Activated naive CD8-positive, alpha-beta T cell treated with anti-CD3 and anti-CD28 coated beads, Interleukin-2, amount 50 U/mL, for 24 hours (primary cell): Measurements from ENCODE around the gene ADIPOR2.
"Not testable (repeated sequence)": the region's sequence is repeated elsewhere in the genome, so short reads cannot be mapped to it uniquely, and the experiment has no call there.

ENCODE experiments used
- ATAC-seq: fragments of 150-1000 bp; cut with Tn5 transposase; one replicate; pipeline ENCODE4 v1.10.0; 2021
- DNase-seq: peaks from one replicate; pipeline ENCODE4 v3.0.0; 2021
- H3K27ac Mint-ChIP-seq: one replicate; pipeline ENCODE4 v1.8.0; 2021; ENCODE audit warnings: mild to moderate bottlenecking, mixed read lengths
- H3K27me3 Mint-ChIP-seq: one replicate; pipeline ENCODE4 v1.8.0; 2021; ENCODE audit warnings: mixed read lengths
- H3K36me3 Mint-ChIP-seq: one replicate; pipeline ENCODE4 v1.8.0; 2021; ENCODE audit warnings: low read depth, mixed read lengths
- H3K4me1 Mint-ChIP-seq: one replicate; pipeline ENCODE4 v1.8.0; 2021; ENCODE audit warnings: mixed read lengths
- H3K4me3 Mint-ChIP-seq: one replicate; pipeline ENCODE4 v1.8.0; 2021; ENCODE audit warnings: mild to moderate bottlenecking, moderate library complexity, mixed read lengths
- H3K9me3 Mint-ChIP-seq: one replicate; pipeline ENCODE4 v1.8.0; 2021; ENCODE audit warnings: mixed read lengths

ADIPOR2 gene

DNA sequence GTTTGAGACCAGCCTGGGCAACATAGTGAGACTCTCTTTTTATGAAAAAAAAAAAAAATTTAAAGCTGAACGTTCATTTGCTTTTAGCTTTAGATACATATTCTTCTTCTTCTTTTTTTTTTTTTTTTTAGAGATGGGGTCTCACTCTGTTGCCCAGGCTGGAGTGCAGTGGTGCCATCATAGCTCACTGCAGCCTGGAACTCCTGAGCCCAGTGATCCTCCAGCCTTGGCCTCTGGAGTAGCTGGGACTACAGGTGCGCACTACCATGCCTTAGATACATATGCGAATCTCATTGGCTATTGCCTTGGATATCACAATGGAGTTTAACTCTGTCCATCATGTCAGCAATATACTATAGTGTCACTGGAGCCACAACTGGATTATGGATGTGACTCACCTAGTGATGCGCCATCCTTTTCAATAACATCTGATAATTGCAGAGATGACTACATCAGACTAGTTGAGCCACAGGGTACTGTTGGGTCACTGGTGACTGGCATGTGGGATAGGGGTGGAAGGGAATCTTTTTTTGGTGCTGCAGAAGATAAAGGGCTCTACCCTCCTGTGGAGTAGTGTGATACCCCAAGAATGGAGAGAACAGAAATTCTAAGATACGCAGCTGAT, 2.7 kb upstream of the ADIPOR2 start:
- Mint-ChIP-seq H3K9me3 (no peaks in the 10 kb centered on the region), H3K27me3 (no peaks in the 10 kb centered on the region), H3K4me3 (no peak overlapping the region), H3K27ac (no peak overlapping the region), H3K36me3 (peaks cover 9% of the 10 kb centered on the region), H3K4me1 (peaks cover 37% of the 10 kb centered on the region)
- ATAC-seq (peak; percentile 23), DNase-seq (no peak)

DNA sequence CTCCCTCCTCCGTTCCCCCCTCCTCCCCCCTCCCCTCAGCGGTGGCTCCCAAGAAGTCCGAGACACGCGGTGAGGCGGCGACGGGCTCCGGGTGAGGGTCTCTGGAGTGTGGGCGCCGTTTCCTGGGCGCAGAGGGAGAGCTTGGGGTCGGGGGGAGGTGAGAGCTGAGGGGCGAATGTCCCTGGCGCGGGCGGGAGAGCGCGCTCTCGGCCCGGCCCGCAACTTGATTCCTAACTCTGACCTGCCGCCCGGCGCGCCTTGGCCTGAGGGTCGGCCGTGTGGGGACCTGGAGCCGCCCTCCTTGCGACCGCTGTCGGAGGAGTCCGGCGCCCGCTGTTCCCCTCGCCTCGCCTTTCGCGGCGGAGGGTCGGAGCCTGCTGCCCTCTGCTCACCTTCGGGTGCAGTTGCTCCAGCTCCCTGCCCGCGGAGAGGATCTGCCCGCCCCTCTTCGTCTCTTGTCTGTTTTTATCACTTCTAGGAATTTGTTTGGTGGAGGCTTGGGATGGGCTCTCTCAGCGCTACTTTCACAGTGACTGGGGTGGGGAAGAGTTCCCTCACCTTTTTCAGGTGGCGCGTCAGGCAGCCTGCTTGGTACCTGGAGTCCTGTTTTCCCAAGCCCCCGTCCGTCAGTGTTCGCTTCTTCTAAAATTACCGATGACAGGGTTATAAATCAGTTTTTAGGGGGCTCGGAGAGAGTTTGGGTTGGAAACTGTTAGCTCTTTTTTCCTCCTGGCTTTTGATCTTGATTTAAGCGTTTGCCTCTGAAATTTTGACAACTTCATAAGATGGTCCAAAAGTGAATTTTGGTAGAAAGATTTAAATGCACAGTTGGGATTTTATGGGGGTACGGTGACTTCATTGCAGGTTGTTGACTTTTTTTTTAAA, 495 bp downstream of the ADIPOR2 start:
- H3K4me1 Mint-ChIP-seq, result peaks cover 61% of the 10 kb centered on the region
- no peaks in the 10 kb centered on the region for H3K9me3 Mint-ChIP-seq
- peak overlapping the region; percentile 91 for H3K4me3 Mint-ChIP-seq
- peak overlapping the region; percentile 99 for H3K27ac Mint-ChIP-seq
- peak; percentile 12 for ATAC-seq
- peaks cover 13% of the 10 kb centered on the region for H3K36me3 Mint-ChIP-seq
- peak; percentile 45 for DNase-seq
- H3K27me3 Mint-ChIP-seq, result no peaks in the 10 kb centered on the region

DNA sequence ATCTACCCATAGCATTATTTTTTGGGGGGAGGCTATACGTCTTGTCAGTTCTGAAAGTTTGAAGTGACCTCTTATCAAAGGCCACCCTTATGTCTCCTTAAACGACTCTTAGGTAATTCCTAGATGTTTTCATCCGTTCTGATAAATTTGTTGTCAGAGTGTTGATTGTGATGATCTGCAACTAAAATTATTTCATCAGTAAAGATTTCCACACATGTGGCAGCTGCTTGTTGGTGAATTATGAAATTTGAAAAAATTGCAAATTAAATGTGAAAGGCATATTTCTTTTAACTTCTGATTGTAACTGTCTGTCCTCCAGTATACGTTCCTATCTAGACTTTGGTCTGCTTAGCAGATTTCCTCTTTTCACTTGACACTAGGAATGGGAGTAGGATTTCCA, 1.4 kb downstream of the ADIPOR2 start:
- Mint-ChIP-seq H3K27ac (peak overlapping the region; percentile 99), H3K27me3 (no peaks in the 10 kb centered on the region), H3K36me3 (peaks cover 14% of the 10 kb centered on the region), H3K4me3 (peak overlapping the region; percentile 91), H3K9me3 (no peaks in the 10 kb centered on the region), H3K4me1 (peaks cover 70% of the 10 kb centered on the region)
- no peak for ATAC-seq
- DNase-seq, result no peak

DNA sequence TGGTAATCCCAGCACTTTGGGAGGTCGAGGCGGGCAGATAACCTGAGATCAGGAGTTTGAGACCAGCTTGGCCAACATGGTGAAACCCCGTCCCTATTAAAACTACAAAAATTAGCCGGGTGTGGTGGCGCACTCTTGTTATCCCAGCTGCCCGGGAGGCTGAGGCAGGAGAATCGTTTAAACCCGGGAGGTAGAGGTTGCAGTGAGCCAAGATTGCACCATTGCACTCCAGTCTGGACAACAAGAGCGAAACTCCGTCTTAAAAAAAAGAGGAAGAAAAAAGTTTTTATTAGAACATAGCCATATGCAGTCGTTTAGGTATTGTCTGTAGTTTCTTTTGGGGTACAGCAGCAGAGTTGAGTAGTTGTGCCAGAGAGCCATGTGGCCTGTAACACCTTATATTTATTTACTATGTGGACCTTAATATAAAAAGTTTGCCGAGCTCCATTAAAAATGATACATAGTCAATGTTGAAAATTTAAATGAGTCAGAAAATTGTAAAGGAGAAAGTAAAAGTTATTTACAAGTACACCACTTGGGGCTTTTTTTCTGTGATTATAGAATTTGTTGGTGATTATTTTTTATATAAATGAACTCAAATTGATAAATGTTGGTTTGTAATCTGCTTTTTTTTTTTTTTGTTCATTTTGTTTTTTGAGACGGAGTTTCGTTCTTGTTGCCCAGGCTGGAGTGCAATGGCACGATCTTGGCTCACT, 2.2 kb downstream of the ADIPOR2 start:
- ATAC-seq (no peak), DNase-seq (no peak)
- peaks cover 17% of the 10 kb centered on the region for H3K36me3 Mint-ChIP-seq
- peaks cover 78% of the 10 kb centered on the region for H3K4me1 Mint-ChIP-seq
- no peaks in the 10 kb centered on the region for H3K27me3 Mint-ChIP-seq
- H3K4me3 Mint-ChIP-seq, result peak overlapping the region; percentile 91
- no peak overlapping the region for H3K27ac Mint-ChIP-seq
- H3K9me3 Mint-ChIP-seq, result no peaks in the 10 kb centered on the region

GRCh38 chr12:1695097-1695496, 4.2 kb downstream of the ADIPOR2 start:
- not testable (repeated sequence) for DNase-seq, H3K4me3 Mint-ChIP-seq, H3K27ac Mint-ChIP-seq

GRCh38 chr12:1695886-1696670, 5.2 kb downstream of the ADIPOR2 start:
- Mint-ChIP-seq H3K4me1 (peaks cover 76% of the 10 kb centered on the region), H3K27me3 (no peaks in the 10 kb centered on the region), H3K27ac (peak overlapping the region; percentile 0), H3K36me3 (peaks cover 25% of the 10 kb centered on the region), H3K4me3 (no peak overlapping the region), H3K9me3 (no peaks in the 10 kb centered on the region)
- no peak for DNase-seq
- no peak for ATAC-seq

More at GRCh38 chr12:1695097-1695496, 4.2 kb downstream of the ADIPOR2 start:
- Mint-ChIP-seq H3K36me3 (peaks cover 25% of the 10 kb centered on the region), H3K4me1 (peaks cover 79% of the 10 kb centered on the region)
- ATAC-seq, H3K27me3 Mint-ChIP-seq, H3K9me3 Mint-ChIP-seq: not testable (repeated sequence)

- no peaks in the 10 kb centered on the region for H3K9me3 Mint-ChIP-seq
- H3K4me1 Mint-ChIP-seq, result peaks cover 77% of the 10 kb centered on the region
- peaks cover 25% of the 10 kb centered on the region for H3K36me3 Mint-ChIP-seq
- DNase-seq (no peak), ATAC-seq (no peak)
- H3K27ac Mint-ChIP-seq, result no peak overlapping the region
- no peaks in the 10 kb centered on the region for H3K27me3 Mint-ChIP-seq
- no peak overlapping the region for H3K4me3 Mint-ChIP-seq
Observed at GRCh38 chr12:1696800-1697199, 5.9 kb downstream of the ADIPOR2 start.

- Mint-ChIP-seq H3K36me3 (peaks cover 21% of the 10 kb centered on the region), H3K27me3 (no peaks in the 10 kb centered on the region), H3K4me1 (peaks cover 77% of the 10 kb centered on the region), H3K27ac (no peak overlapping the region), H3K4me3 (no peak overlapping the region), H3K9me3 (no peaks in the 10 kb centered on the region)
- DNase-seq (no peak), ATAC-seq (no peak)
Observed at GRCh38 chr12:1697271-1697670, 6.4 kb downstream of the ADIPOR2 start.

GRCh38 chr12:1698720-1699119, 7.8 kb downstream of the ADIPOR2 start:
- no peak for ATAC-seq
- Mint-ChIP-seq H3K27me3 (no peaks in the 10 kb centered on the region), H3K27ac (no peak overlapping the region), H3K36me3 (peaks cover 21% of the 10 kb centered on the region), H3K4me3 (no peak overlapping the region), H3K9me3 (no peaks in the 10 kb centered on the region), H3K4me1 (peaks cover 68% of the 10 kb centered on the region)
- DNase-seq, result no peak

DNA sequence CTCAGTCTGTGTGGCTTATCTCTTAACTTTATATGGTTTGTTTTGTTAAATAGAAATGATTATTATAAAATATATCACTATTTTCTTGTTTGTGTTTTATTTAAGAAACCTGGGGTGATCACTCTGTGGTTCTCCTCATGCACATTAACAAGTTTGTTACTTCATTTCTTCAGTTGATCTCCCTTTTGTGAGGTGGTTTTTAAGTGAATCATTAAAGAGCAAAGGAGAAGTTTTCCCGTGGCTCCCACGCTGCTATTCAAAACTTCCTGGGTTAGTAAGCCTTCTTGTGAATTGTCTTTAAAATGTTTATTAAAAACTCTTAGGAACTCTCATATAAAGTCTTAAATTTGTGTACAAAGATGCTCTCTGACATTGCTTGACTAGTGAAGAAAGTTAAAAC, 11.8 kb downstream of the ADIPOR2 start:
- Mint-ChIP-seq H3K27ac (no peak overlapping the region), H3K27me3 (no peaks in the 10 kb centered on the region), H3K9me3 (no peaks in the 10 kb centered on the region), H3K4me3 (no peak overlapping the region), H3K4me1 (peaks cover 69% of the 10 kb centered on the region), H3K36me3 (peaks cover 20% of the 10 kb centered on the region)
- DNase-seq (no peak), ATAC-seq (no peak)

GRCh38 chr12:1703771-1704722, 13.2 kb downstream of the ADIPOR2 start:
- no peaks in the 10 kb centered on the region for H3K27me3 Mint-ChIP-seq
- H3K9me3 Mint-ChIP-seq, result no peaks in the 10 kb centered on the region
- peaks cover 19% of the 10 kb centered on the region for H3K36me3 Mint-ChIP-seq
- no peak overlapping the region for H3K4me3 Mint-ChIP-seq
- peaks cover 60% of the 10 kb centered on the region for H3K4me1 Mint-ChIP-seq
- ATAC-seq (no peak), DNase-seq (no peak)
- H3K27ac Mint-ChIP-seq, result no peak overlapping the region

- Mint-ChIP-seq H3K4me3 (no peak overlapping the region), H3K27me3 (no peaks in the 10 kb centered on the region), H3K36me3 (peaks cover 14% of the 10 kb centered on the region), H3K9me3 (no peaks in the 10 kb centered on the region), H3K4me1 (peaks cover 53% of the 10 kb centered on the region), H3K27ac (no peak overlapping the region)
- DNase-seq (no peak), ATAC-seq (no peak)
Observed at GRCh38 chr12:1705774-1706631, 15.1 kb downstream of the ADIPOR2 start.

- H3K4me1 Mint-ChIP-seq, result peaks cover 52% of the 10 kb centered on the region
Observed at GRCh38 chr12:1706632-1706980, 15.7 kb downstream of the ADIPOR2 start.

More at GRCh38 chr12:1706632-1706980, 15.7 kb downstream of the ADIPOR2 start:
- Mint-ChIP-seq H3K9me3 (no peaks in the 10 kb centered on the region), H3K27ac (peak overlapping the region; percentile 29), H3K36me3 (peaks cover 14% of the 10 kb centered on the region), H3K4me3 (no peak overlapping the region), H3K27me3 (no peaks in the 10 kb centered on the region)
- ATAC-seq, result peak; percentile 72
- DNase-seq, result peak; percentile 13
